ENCODE data around the gene PTGIR. TPM values are rescaled to one million over a fixed set of nuclear protein-coding genes. Genes with fewer than 3 reads are reported as not detected.

Gene PTGIR
- polyA plus RNA-seq, 1 donor (not counting 4 experiments of a cell fraction or from before 2014, with no cell fraction given), result not detected

DNA sequence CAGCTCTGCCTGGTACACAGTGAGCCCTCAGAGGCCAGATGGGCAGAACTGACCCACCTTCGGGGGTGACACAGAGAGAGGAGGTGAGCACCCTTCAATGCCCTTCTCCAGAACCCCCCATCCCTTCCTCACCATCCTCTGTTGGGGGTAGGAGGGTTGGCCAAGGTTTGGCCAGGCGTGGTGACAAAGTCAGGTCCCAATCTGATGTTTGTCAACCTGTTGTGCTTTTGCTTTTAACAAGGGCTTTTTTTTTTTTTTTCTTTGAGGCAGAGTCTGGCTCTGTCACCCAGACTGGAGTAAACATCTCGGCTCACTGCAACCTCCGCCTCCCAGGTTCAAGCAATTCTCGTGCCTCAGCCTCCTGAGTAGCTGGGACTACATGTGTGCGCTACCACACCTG, 7.3 kb downstream of the PTGIR start:
- Histone ChIP-seq H3K27ac (ENCODE audit: control insufficient read depth, insufficient read depth, low read length) (no peak overlapping the region), H3K9me3 (ENCODE audit: control insufficient read depth, low read depth, low read length) (no peaks in the 10 kb centered on the region), H3K9me1 (ENCODE audit: control insufficient read depth, extremely low read depth, insufficient read depth, low read length) (no peaks in the 10 kb centered on the region), H4K20me1 (ENCODE audit: control insufficient read depth, extremely low read depth, insufficient read depth, low read length) (no peaks in the 10 kb centered on the region), H3K27me3 (ENCODE audit: control insufficient read depth, extremely low read depth, insufficient read depth, low read length) (peaks cover 14% of the 10 kb centered on the region), H3K36me3 (ENCODE audit: control insufficient read depth in 2 of 2, extremely low read depth in 1 of 2, insufficient read depth in 2 of 2, low read length in 2 of 2) (no peaks in the 10 kb centered on the region), H3K9ac (ENCODE audit: control insufficient read depth, extremely low read depth, insufficient read depth, low read length) (no peak overlapping the region), H3K79me2 (ENCODE audit: control insufficient read depth, insufficient read depth, low read length) (no peaks in the 10 kb centered on the region), H3K4me3 (ENCODE audit: control insufficient read depth in 2 of 3, extremely low read depth in 1 of 3, insufficient read depth in 2 of 3, low read depth in 1 of 3, low read length in 3 of 3) (no peak overlapping the region), H3K4me1 (ENCODE audit: control insufficient read depth, extremely low read depth, insufficient read depth, low read length) (no peaks in the 10 kb centered on the region), H3K4me2 (ENCODE audit: control insufficient read depth, extremely low read depth, insufficient read depth, low read depth, low read length) (no peak overlapping the region), H2AFZ (ENCODE audit: control insufficient read depth, low read length) (no peak overlapping the region)
- TF ChIP-seq EZH2 (IDR thresholded peaks at IDR 0.05; ENCODE audit: low read length) (no peak), CTCF (optimal IDR thresholded peaks at IDR 0.05 in 1 of 3, IDR thresholded peaks at IDR 0.05 in 1 of 3, conservative IDR thresholded peaks at IDR 0.05 in 1 of 3; ENCODE audit: extremely low read depth in 1 of 3, insufficient read depth in 2 of 3, low read length in 3 of 3) (no peak)
- dilution Hi-C loops (cut with MboI; ENCODE audit: extremely low pct_ligation_motif_present, low sequenced_read_pairs), result no loop called here
- FAIRE-seq (no peak), DNase-seq (ENCODE audit: low read depth, low spot score) (no peak)

GRCh38 chr19:46616631-46617322, 8.1 kb downstream of the PTGIR start:
- no peak overlapping the region for H3K4me2 ChIP-seq (ENCODE audit: control insufficient read depth, extremely low read depth, insufficient read depth, low read depth, low read length)
- DNase-seq (ENCODE audit: low read depth, low spot score) (no peak), FAIRE-seq (no peak)
- no peaks in the 10 kb centered on the region for H3K4me1 ChIP-seq (ENCODE audit: control insufficient read depth, extremely low read depth, insufficient read depth, low read length)
- H2AFZ ChIP-seq (ENCODE audit: control insufficient read depth, low read length), result no peak overlapping the region
- H3K4me3 ChIP-seq (ENCODE audit: control insufficient read depth in 2 of 3, extremely low read depth in 1 of 3, insufficient read depth in 2 of 3, low read depth in 1 of 3, low read length in 3 of 3), result no peak overlapping the region
- no peaks in the 10 kb centered on the region for H4K20me1 ChIP-seq (ENCODE audit: control insufficient read depth, extremely low read depth, insufficient read depth, low read length)
- TF ChIP-seq CTCF (optimal IDR thresholded peaks at IDR 0.05 in 1 of 3, IDR thresholded peaks at IDR 0.05 in 1 of 3, conservative IDR thresholded peaks at IDR 0.05 in 1 of 3; ENCODE audit: extremely low read depth in 1 of 3, insufficient read depth in 2 of 3, low read length in 3 of 3) (peak; percentile 44 to 82 (median 66)), EZH2 (IDR thresholded peaks at IDR 0.05; ENCODE audit: low read length) (no peak)
- dilution Hi-C loops (cut with MboI; ENCODE audit: extremely low pct_ligation_motif_present, low sequenced_read_pairs), result no loop called here
- H3K27me3 ChIP-seq (ENCODE audit: control insufficient read depth, extremely low read depth, insufficient read depth, low read length), result peaks cover 10% of the 10 kb centered on the region
- H3K79me2 ChIP-seq (ENCODE audit: control insufficient read depth, insufficient read depth, low read length), result no peaks in the 10 kb centered on the region
- H3K9ac ChIP-seq (ENCODE audit: control insufficient read depth, extremely low read depth, insufficient read depth, low read length), result no peak overlapping the region
- no peak overlapping the region for H3K27ac ChIP-seq (ENCODE audit: control insufficient read depth, insufficient read depth, low read length)
- H3K9me3 ChIP-seq (ENCODE audit: control insufficient read depth, low read depth, low read length), result no peaks in the 10 kb centered on the region
- no peaks in the 10 kb centered on the region for H3K36me3 ChIP-seq (ENCODE audit: control insufficient read depth in 2 of 2, extremely low read depth in 1 of 2, insufficient read depth in 2 of 2, low read length in 2 of 2)
- no peaks in the 10 kb centered on the region for H3K9me1 ChIP-seq (ENCODE audit: control insufficient read depth, extremely low read depth, insufficient read depth, low read length)

Data from keratinocyte (primary cell).